Endothelial cell of hepatic sinusoid (primary cell): ENCODE data around the gene GABRB3.
"Not testable (repeated sequence)": the region's sequence is repeated elsewhere in the genome, so short reads cannot be mapped to it uniquely, and the experiment has no call there.

Experiments
- in situ Hi-C: cut with HindIII; loops from 2 replicates; pipeline ENCODE4 v1.10.0; 2017; ENCODE audit warnings: low sequenced_read_pairs

Gene GABRB3

DNA sequence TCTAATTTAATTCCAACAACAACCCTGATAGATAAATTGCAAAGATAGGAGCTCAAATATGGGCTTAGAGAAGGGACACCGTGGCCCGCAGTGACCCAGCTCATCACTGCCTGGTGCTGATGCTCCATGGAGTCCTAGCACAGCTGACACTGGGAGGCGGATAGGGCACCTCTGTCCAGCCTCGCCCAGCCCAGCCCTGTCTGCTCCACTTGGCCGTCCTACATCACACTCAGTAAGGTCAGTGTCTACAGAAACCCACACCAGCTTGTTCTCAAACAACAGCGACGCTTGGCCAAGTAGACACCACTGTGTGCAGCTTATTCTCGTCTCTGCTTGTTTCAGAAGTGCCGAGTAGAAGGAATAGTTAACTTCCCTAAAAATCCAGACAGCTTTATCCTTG, 33.9 kb downstream of the GABRB3 start:
- in situ Hi-C loops: loop anchor here (25.0 kb wide), 1 partner anchor 98 kb away; no protein-coding TSS in a partner anchor

GRCh38 chr15:26736502-26737248, 36.2 kb downstream of the GABRB3 start:
- in situ Hi-C loops: loop anchor here (25.0 kb wide), 1 partner anchor 101 kb away; no protein-coding TSS in a partner anchor

- in situ Hi-C loops: loop anchor here (25.0 kb wide), 1 partner anchor 105 kb away; no protein-coding TSS in a partner anchor
Measured at GRCh38 chr15:26731965-26732364, 40.9 kb downstream of the GABRB3 start.

DNA sequence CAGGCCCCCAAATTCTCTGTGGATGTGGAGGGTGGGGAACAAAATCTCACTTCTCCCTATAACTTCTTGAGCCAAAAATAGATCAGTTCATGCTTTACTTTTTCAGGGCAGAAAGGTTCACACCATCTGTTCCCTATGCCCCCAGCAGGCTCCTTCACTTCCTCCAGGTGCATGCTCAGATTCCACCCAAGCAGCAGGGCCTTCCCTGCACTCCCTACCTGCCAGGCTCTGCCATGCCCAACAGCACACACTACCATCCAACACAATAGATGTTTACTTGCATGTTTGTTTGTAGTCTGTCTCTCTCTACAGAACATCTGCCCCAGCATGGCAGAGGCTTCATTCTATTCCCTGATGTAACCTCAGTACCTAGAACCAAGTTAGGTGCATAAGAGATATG, 43.3 kb downstream of the GABRB3 start:
- in situ Hi-C loops: loop anchor here (25.0 kb wide), 1 partner anchor 108 kb away; no protein-coding TSS in a partner anchor

DNA sequence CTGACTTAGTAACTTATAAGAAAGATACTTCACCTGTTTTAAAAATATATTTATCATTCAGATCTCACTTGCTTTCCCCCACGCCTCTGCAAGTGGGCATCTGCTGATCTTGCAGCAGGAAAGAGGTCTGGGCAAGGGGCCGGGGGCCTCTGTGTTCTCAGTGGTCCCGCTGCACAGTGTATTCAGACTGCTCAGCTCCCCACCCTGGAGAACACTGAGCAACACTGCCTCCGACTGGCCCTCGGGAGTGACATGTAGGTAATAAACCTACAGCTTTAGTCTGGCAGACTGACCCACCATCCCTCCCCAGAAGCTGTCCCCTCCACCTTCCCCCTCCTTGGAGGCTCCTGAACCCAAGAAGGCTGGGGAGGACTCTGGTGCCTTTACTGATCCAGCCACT, 43.8 kb downstream of the GABRB3 start:
- in situ Hi-C loops: loop anchor here (25.0 kb wide), 1 partner anchor 108 kb away; no protein-coding TSS in a partner anchor

- in situ Hi-C loops: loop anchor here (25.0 kb wide), 1 partner anchor 113 kb away; no protein-coding TSS in a partner anchor
Measured at GRCh38 chr15:26724381-26725150, 48.3 kb downstream of the GABRB3 start.

GRCh38 chr15:26722621-26723160, 50.2 kb downstream of the GABRB3 start:
- in situ Hi-C loops: no loop called here

- in situ Hi-C loops: no loop called here
Measured at GRCh38 chr15:26721232-26721967, 51.5 kb downstream of the GABRB3 start.

- in situ Hi-C loops: no loop called here
Measured at GRCh38 chr15:26720546-26720945, 52.3 kb downstream of the GABRB3 start.

DNA sequence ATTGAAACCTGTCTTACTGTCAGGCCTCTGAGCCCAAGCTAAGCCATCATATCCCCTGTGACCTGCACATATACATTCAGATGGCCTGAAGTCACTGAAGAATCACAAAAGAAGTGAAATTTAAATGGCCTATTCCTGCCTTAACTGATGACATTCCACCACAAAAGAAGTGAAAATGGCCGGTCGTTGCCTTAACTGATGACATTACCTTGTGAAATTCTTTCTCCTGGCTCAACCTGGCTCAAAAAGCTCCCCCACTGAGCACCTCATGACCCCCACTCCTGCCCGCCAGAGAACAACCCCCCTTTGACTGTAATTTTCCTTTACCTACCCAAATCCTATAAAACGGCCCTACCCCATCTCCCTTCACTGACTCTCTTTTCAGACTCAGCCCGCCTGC, 53.0 kb downstream of the GABRB3 start:
- in situ Hi-C loops: not testable (repeated sequence)

DNA sequence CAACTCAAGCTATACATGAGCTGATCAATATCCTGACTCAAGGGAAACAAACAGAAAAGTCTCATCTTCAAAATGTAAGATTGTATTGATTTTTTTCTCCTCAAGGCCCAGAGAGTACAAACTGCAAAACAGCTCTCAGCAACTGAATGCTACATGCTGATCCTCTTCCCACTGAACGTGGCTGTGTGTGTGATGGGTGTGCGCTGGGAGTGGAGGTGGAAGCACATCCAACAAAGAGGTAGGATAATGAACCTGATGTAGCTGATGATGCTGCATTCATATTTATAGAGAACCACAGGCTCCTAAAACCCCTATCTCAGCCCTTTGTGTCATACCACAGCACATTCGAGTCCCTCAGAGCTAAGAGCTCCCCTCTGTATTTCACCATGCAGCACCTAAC, 56.8 kb downstream of the GABRB3 start:
- in situ Hi-C loops: no loop called here

DNA sequence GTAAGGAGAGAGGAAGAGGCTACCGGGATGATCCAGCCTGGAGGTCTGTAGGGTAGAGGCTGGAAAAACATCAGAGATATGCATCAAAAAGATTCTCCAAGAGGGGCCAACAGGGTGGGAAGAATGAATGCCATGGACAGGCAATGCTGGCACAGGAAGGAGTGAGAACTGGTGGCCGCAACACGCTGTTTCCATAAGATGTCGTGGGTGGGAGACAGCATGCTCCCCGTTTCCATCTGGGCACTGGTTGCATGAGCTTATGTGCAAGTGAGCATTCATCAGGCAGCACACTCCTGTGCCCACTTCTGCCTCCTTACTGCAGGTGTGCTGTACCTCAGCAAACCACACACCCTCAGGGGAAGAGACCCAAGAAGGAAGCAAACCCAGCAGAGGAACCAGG, 59.4 kb downstream of the GABRB3 start:
- in situ Hi-C loops: no loop called here

DNA sequence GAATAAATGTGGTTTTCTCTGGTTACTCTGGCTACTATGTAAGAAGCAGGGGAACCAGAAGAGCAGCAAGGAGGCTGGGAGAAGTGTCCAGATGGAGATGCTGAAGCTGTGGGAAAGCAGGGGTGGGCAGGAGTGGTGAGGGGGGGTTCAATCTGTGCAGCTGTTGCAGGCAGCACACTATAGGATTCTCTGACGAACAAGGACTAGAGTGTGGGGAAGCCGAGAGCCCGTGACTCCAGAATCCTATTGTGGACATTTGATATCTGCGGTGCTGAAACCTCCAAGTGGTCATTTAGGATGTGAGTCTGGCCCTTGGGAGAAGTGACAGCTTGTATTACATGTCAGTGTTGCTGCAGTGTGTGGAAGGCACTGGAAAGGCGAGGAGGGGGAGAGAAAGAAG, 60.5 kb downstream of the GABRB3 start:
- in situ Hi-C loops: no loop called here

- in situ Hi-C loops: no loop called here
Measured at GRCh38 chr15:26711445-26711844, 61.4 kb downstream of the GABRB3 start.

GRCh38 chr15:26702381-26702780, 70.5 kb downstream of the GABRB3 start:
- in situ Hi-C loops: no loop called here

DNA sequence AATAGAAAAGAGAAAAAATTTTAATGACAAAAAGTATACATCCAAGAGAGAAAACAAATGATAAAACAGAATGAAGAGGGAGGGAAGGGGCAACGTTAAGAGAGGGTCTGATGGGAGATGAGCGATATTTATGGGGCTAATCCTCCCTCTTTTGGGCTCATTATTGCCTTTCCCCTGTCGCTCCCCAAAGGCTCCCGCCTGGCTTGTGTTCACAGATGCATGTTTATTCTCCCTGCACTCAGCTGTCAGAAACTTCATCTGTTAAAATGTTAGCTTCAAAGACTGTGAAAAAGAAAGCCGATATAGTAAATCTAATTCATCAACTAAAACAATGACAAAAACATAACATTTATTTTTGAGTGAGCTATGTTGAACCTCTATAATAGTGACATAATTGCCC, 74.3 kb downstream of the GABRB3 start:
- in situ Hi-C loops: no loop called here

DNA sequence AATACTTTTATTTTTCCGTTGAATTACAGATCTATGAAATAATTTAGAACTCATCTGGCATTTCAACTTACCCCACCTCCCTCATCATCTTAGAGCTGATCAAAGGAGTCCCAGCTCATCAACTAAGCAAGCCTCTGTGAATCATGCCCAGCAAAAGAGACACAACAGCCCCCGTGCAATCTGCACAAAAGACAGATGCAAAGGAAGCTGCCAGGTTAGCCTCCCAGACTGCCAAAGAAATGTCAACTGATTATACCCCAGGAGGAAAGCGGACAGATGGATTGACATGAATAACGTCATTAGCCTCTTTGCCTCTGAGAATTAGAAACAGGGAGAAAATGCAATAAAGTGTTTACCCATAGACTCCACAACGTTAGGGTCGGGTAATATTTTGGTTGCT, 75.0 kb downstream of the GABRB3 start:
- in situ Hi-C loops: no loop called here

GRCh38 chr15:26691249-26691648, 81.6 kb downstream of the GABRB3 start:
- in situ Hi-C loops: no loop called here

GRCh38 chr15:26690778-26691177, 82.1 kb downstream of the GABRB3 start:
- in situ Hi-C loops: no loop called here

DNA sequence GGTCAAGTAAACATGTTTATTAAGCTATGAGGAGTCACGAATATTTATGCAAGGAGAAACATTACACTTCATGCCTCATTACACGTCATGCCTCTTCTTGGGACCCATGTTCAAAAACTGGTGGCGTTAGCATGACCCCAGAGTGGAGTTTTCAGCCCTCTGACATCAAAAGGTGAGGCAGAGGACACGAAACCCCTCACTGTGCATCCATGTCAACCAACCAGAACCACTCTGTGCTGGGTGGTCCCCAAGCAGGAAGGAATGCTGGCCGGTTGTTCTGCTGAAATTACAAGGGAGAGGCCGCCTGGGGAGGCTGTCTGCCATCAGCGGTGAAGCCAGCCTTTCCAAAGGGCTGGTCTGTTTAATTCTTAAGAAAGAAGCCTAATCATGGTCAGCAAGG, 83.4 kb downstream of the GABRB3 start:
- in situ Hi-C loops: no loop called here
